ENCODE data around the gene COPZ1.

Gene COPZ1

GRCh38 chr12:54379398-54380201, 54.7 kb downstream of the COPZ1 start:
- DNase-seq: peak; percentile 83 to 90

GRCh38 chr12:54381136-54381535, 56.2 kb downstream of the COPZ1 start:
- no peak for DNase-seq

GRCh38 chr12:54383041-54383609, 58.2 kb downstream of the COPZ1 start:
- peak; percentile 75 to 78 for DNase-seq

- DNase-seq: peak; percentile 92 to 94
These were observed 59.7 kb downstream of the COPZ1 start, which contains the start of gene ZNF385A for GRCh38 chr12:54384591-54385041. ZNF385A (minus strand) TSS chr12:54384733; CDS start chr12:54384514, 219 bp downstream.

- no peak for DNase-seq
These were observed 60.5 kb downstream of the COPZ1 start for GRCh38 chr12:54385251-54385914.

GRCh38 chr12:54386403-54387113, 61.6 kb downstream of the COPZ1 start:
- DNase-seq: no peak

GRCh38 chr12:54387114-54387467, 62.2 kb downstream of the COPZ1 start:
- no peak for DNase-seq

GRCh38 chr12:54388237-54389133, 63.6 kb downstream of the COPZ1 start:
- no peak for DNase-seq

- no peak for DNase-seq
These were observed 64.2 kb downstream of the COPZ1 start for GRCh38 chr12:54389134-54389508.

GRCh38 chr12:54389607-54390175, 64.8 kb downstream of the COPZ1 start:
- DNase-seq: no peak

- peak in 1 of 2 experiments; percentile 36 for DNase-seq
These were observed 65.3 kb downstream of the COPZ1 start for GRCh38 chr12:54390176-54390667.

- peak; percentile 52 to 64 for DNase-seq
These were observed 66.0 kb downstream of the COPZ1 start for GRCh38 chr12:54390668-54391551.

GRCh38 chr12:54392485-54393206, 67.7 kb downstream of the COPZ1 start:
- no peak for DNase-seq

- DNase-seq: no peak
These were observed 68.3 kb downstream of the COPZ1 start for GRCh38 chr12:54393207-54393609.

- peak; percentile 24 to 31 for DNase-seq
These were observed 68.8 kb downstream of the COPZ1 start for GRCh38 chr12:54393743-54394142.

GRCh38 chr12:54394281-54394719, 69.4 kb downstream of the COPZ1 start:
- DNase-seq: peak; percentile 26 to 40

GRCh38 chr12:54394986-54395385, 70.1 kb downstream of the COPZ1 start:
- no peak for DNase-seq

GRCh38 chr12:54395545-54395944, 70.6 kb downstream of the COPZ1 start:
- DNase-seq: no peak

GRCh38 chr12:54397157-54397556, 72.2 kb downstream of the COPZ1 start:
- DNase-seq: no peak

GRCh38 chr12:54398218-54398617, 73.3 kb downstream of the COPZ1 start:
- no peak for DNase-seq

Measured in Kasumi-1 (cell line).